Tibial nerve (tissue), 4 donors: ENCODE results near the gene ATP8A2.

Experiments
- EP300 ChIP-seq, 2 donors: sonication (generic); formaldehyde crosslinking; IDR thresholded peaks; one replicate each; pipeline ENCODE4 v1.6.1; 2017; ENCODE audit warnings: antibody characterized with exemption in 2 of 2, mild to moderate bottlenecking in 1 of 2
- POLR2A ChIP-seq, 2 donors: fragments of 450-650 bp; IDR thresholded peaks; one replicate each; pipeline ENCODE4 v1.6.1; 2017; ENCODE audit warnings: antibody characterized with exemption in 2 of 2, mild to moderate bottlenecking in 2 of 2, moderate library complexity in 2 of 2
- TF ChIP-seq, protein P1 (sequence below), 5 experiments: fragments of 200-600 bp in 3 of 5; fragments of 450-650 bp in 2 of 5; sonication (generic) in 3 of 5; IDR thresholded peaks; one replicate each; pipeline ENCODE4 v1.5.1; 2016 to 2019; ENCODE audit warnings: antibody characterized with exemption in 5 of 5, mild to moderate bottlenecking in 3 of 5, moderate library complexity in 2 of 5

DNA sequence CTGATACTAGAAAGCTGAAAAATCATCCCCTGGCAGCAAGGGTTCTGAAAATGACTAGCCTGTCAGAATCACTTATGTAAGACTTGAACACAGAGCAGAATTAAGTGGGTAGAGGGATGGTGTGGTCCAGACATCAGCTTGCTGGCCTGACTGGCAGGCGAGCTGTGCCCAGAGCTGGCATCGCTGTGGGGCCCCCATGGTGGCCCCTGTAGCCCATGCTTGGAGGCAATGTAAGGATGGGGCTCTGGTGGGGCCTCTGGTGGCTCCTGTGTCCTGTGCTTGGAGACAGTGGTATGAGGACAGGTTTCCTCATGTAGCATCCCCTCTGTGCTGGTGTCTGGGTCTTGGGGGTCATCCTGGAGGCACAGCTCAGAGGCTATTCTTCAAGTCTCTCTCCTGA lies 347.9 kb downstream of the ATP8A2 start:
- TF ChIP-seq, protein P1, sequence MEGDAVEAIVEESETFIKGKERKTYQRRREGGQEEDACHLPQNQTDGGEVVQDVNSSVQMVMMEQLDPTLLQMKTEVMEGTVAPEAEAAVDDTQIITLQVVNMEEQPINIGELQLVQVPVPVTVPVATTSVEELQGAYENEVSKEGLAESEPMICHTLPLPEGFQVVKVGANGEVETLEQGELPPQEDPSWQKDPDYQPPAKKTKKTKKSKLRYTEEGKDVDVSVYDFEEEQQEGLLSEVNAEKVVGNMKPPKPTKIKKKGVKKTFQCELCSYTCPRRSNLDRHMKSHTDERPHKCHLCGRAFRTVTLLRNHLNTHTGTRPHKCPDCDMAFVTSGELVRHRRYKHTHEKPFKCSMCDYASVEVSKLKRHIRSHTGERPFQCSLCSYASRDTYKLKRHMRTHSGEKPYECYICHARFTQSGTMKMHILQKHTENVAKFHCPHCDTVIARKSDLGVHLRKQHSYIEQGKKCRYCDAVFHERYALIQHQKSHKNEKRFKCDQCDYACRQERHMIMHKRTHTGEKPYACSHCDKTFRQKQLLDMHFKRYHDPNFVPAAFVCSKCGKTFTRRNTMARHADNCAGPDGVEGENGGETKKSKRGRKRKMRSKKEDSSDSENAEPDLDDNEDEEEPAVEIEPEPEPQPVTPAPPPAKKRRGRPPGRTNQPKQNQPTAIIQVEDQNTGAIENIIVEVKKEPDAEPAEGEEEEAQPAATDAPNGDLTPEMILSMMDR (IDR thresholded peaks at IDR 0.05): no peak
- TF ChIP-seq POLR2A (IDR thresholded peaks at IDR 0.05) (no peak), EP300 (IDR thresholded peaks at IDR 0.05) (no peak)
